ENCODE data around the gene EDAR.

GRCh38 chr2:108986916-108987510, 2.0 kb downstream of the EDAR start:
- TF ChIP-seq, protein P1, sequence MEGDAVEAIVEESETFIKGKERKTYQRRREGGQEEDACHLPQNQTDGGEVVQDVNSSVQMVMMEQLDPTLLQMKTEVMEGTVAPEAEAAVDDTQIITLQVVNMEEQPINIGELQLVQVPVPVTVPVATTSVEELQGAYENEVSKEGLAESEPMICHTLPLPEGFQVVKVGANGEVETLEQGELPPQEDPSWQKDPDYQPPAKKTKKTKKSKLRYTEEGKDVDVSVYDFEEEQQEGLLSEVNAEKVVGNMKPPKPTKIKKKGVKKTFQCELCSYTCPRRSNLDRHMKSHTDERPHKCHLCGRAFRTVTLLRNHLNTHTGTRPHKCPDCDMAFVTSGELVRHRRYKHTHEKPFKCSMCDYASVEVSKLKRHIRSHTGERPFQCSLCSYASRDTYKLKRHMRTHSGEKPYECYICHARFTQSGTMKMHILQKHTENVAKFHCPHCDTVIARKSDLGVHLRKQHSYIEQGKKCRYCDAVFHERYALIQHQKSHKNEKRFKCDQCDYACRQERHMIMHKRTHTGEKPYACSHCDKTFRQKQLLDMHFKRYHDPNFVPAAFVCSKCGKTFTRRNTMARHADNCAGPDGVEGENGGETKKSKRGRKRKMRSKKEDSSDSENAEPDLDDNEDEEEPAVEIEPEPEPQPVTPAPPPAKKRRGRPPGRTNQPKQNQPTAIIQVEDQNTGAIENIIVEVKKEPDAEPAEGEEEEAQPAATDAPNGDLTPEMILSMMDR (IDR thresholded peaks at IDR 0.05) = no peak
- TF ChIP-seq POLR2A (IDR thresholded peaks at IDR 0.05; ENCODE audit: low read depth) = no peak
- TF ChIP-seq POLR2AphosphoS5 (IDR thresholded peaks at IDR 0.05) = no peak
- no peak for TF ChIP-seq EP300 (IDR thresholded peaks at IDR 0.05)

All from esophagus muscularis mucosa (tissue), 4 donors.